ENCODE results near the gene WBP1L.

The WBP1L gene

DNA sequence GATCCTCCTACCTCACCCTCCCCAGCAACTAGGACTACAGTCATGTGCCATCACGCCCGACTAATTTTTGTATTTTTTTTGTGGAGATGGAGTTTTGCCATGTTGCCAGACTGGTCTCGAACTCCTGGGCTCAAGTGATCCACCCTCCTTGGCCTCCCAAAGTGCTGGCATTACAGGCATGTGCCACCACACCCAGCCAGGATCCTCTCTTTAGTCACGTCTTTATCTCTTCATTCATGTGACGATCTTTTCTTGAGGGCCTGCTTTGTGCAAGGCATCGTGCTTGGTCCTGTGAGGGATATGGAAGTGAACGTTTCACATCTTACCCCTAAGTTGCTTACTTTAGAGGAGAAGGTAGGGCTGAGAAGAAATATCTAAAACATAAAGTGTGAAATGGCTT is 21.6 kb downstream of the WBP1L start:
- no peaks in the 10 kb centered on the region for H3K27me3 ChIP-seq (ENCODE audit: insufficient read depth, poor library complexity, severe bottlenecking)
- no peak overlapping the region for H3K27ac ChIP-seq (replicated peaks)
- TF ChIP-seq GABPA (IDR thresholded peaks at IDR 0.05; ENCODE audit: low read depth) (no peak), SPI1 (IDR thresholded peaks at IDR 0.05; ENCODE audit: borderline replicate concordance, low read depth) (no peak), POLR2AphosphoS5 (IDR thresholded peaks at IDR 0.05; ENCODE audit: low read depth) (no peak)
- TF ChIP-seq, protein P1, sequence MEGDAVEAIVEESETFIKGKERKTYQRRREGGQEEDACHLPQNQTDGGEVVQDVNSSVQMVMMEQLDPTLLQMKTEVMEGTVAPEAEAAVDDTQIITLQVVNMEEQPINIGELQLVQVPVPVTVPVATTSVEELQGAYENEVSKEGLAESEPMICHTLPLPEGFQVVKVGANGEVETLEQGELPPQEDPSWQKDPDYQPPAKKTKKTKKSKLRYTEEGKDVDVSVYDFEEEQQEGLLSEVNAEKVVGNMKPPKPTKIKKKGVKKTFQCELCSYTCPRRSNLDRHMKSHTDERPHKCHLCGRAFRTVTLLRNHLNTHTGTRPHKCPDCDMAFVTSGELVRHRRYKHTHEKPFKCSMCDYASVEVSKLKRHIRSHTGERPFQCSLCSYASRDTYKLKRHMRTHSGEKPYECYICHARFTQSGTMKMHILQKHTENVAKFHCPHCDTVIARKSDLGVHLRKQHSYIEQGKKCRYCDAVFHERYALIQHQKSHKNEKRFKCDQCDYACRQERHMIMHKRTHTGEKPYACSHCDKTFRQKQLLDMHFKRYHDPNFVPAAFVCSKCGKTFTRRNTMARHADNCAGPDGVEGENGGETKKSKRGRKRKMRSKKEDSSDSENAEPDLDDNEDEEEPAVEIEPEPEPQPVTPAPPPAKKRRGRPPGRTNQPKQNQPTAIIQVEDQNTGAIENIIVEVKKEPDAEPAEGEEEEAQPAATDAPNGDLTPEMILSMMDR (IDR thresholded peaks at IDR 0.05; ENCODE audit: insufficient read depth, low read length) = no peak
- TF ChIP-seq, protein P2, sequence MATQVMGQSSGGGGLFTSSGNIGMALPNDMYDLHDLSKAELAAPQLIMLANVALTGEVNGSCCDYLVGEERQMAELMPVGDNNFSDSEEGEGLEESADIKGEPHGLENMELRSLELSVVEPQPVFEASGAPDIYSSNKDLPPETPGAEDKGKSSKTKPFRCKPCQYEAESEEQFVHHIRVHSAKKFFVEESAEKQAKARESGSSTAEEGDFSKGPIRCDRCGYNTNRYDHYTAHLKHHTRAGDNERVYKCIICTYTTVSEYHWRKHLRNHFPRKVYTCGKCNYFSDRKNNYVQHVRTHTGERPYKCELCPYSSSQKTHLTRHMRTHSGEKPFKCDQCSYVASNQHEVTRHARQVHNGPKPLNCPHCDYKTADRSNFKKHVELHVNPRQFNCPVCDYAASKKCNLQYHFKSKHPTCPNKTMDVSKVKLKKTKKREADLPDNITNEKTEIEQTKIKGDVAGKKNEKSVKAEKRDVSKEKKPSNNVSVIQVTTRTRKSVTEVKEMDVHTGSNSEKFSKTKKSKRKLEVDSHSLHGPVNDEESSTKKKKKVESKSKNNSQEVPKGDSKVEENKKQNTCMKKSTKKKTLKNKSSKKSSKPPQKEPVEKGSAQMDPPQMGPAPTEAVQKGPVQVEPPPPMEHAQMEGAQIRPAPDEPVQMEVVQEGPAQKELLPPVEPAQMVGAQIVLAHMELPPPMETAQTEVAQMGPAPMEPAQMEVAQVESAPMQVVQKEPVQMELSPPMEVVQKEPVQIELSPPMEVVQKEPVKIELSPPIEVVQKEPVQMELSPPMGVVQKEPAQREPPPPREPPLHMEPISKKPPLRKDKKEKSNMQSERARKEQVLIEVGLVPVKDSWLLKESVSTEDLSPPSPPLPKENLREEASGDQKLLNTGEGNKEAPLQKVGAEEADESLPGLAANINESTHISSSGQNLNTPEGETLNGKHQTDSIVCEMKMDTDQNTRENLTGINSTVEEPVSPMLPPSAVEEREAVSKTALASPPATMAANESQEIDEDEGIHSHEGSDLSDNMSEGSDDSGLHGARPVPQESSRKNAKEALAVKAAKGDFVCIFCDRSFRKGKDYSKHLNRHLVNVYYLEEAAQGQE (IDR thresholded peaks at IDR 0.05; ENCODE audit: insufficient replicate concordance, low read depth) = no peak
- H3K4me3 ChIP-seq (replicated peaks; ENCODE audit: insufficient read depth, low read length) = no peak overlapping the region
- no peak for DNase-seq (ENCODE audit: low read depth in 1 of 2, low spot score in 1 of 2)

DNA sequence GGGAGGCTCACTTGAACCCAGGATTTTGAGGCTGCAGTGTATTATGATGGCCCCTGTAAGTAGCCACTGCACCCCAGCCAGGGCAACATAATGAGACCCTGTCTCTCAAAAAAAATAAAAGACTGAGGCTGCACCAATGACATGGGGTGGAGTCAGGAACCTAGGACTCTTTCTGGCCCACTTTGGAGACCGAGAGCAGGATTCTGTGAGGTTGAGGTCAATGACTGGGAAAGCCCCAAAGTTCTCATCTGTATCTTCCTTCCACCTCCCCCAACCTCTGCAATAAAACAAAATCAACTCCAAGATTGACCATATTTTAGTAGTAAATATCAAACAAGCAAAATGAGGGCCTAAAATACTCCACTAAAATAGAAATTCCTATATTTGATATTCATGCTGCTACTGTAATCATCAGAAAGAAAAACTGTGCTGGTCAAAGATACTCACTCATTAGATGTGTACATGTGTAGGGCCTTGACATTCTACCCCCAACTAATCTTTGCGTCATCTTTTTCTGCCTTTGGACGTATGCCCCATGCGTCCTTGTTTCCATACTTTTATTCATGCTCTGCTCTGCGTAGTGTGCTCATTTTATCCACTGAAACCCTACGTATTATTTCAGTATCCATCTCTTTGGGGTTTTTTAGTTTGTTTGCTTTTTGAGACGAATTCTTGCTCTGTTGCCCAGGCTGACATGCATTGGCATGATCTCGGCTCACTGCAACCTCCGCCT is 23.8 kb downstream of the WBP1L start:
- DNase-seq (ENCODE audit: low read depth in 1 of 2, low spot score in 1 of 2) = no peak
- TF ChIP-seq, protein P1 (IDR thresholded peaks at IDR 0.05; ENCODE audit: insufficient read depth, low read length) = no peak
- TF ChIP-seq GABPA (IDR thresholded peaks at IDR 0.05; ENCODE audit: low read depth) (no peak), POLR2AphosphoS5 (IDR thresholded peaks at IDR 0.05; ENCODE audit: low read depth) (no peak), SPI1 (IDR thresholded peaks at IDR 0.05; ENCODE audit: borderline replicate concordance, low read depth) (no peak)
- TF ChIP-seq, protein P2 (IDR thresholded peaks at IDR 0.05; ENCODE audit: insufficient replicate concordance, low read depth) = no peak
- Histone ChIP-seq H3K27ac (replicated peaks) (no peak overlapping the region), H3K4me3 (replicated peaks; ENCODE audit: insufficient read depth, low read length) (no peak overlapping the region), H3K27me3 (ENCODE audit: insufficient read depth, poor library complexity, severe bottlenecking) (no peaks in the 10 kb centered on the region)

DNA sequence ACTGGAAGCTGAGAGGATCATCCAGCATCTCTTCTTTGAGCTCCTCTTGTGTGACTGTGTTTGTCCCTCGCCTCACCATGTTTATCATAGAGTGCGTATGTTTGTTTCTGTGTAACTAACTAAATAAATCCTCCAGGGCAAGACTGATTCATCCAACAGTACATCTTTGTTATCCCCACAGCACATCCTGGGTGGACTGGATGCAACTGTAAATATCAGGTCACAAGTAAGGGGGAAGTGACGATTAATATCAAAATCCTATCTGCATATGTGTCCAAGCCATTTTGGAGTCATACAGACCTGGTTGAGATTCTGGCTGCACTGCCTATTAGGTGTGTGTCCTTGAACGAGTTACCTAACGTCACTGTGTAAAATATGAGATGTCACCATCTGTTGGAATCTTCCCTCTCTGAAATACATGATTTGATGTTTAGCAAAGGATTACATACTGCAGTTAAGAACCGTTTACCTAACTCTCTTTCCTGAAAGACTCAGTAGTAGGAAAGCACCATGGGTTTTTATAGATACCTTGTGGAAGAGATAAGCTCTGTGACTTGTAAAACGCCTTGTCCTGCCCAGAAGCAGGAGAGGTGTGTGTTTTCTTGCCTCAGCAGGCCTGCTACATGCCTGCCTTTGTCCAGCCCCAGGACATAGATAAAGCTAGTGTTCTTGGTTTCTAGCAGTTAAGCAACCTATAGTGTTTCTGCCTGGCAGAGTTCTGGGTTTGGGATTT is 25.8 kb downstream of the WBP1L start:
- Histone ChIP-seq H3K27me3 (ENCODE audit: insufficient read depth, poor library complexity, severe bottlenecking) (no peaks in the 10 kb centered on the region), H3K27ac (replicated peaks) (no peak overlapping the region), H3K4me3 (replicated peaks; ENCODE audit: insufficient read depth, low read length) (no peak overlapping the region)
- DNase-seq (ENCODE audit: low read depth in 1 of 2, low spot score in 1 of 2) = no peak
- TF ChIP-seq, protein P1 (IDR thresholded peaks at IDR 0.05; ENCODE audit: insufficient read depth, low read length) = no peak
- no peak for TF ChIP-seq SPI1 (IDR thresholded peaks at IDR 0.05; ENCODE audit: borderline replicate concordance, low read depth)
- no peak for TF ChIP-seq POLR2AphosphoS5 (IDR thresholded peaks at IDR 0.05; ENCODE audit: low read depth)
- no peak for TF ChIP-seq GABPA (IDR thresholded peaks at IDR 0.05; ENCODE audit: low read depth)
- TF ChIP-seq, protein P2 (IDR thresholded peaks at IDR 0.05; ENCODE audit: insufficient replicate concordance, low read depth) = no peak

Data from HL-60 (cell line).